Measurements from ENCODE around the gene VPS36.

Gene VPS36

GRCh38 chr13:52447354-52447753 is 3.1 kb downstream of the VPS36 start:
- H3K27ac ChIP-seq (ENCODE audit: insufficient read depth in 1 of 2, low read depth in 1 of 2, low read length in 2 of 2, poor library complexity in 1 of 2, severe bottlenecking in 2 of 2) = no peak overlapping the region
- DNase-seq = no peak
- no peaks in the 10 kb centered on the region for H3K27me3 ChIP-seq (replicated peaks in 2 of 5; ENCODE audit: control insufficient read depth in 4 of 5, insufficient read depth in 5 of 5, low read length in 4 of 5)
- POLR2A ChIA-PET = no interaction called here
- peaks cover 0 to 8% (median 4%) of the 10 kb centered on the region in 4 experiments for H3K36me3 ChIP-seq (ENCODE audit: control insufficient read depth in 4 of 4, insufficient read depth in 4 of 4, low read length in 3 of 4)
- no peaks in the 10 kb centered on the region for H3K9me3 ChIP-seq (ENCODE audit: control extremely low read depth in 1 of 5, control insufficient read depth in 4 of 5, insufficient read depth in 2 of 5, low read depth in 1 of 5, low read length in 4 of 5)
- H3K4me3 ChIP-seq (ENCODE audit: control insufficient read depth in 1 of 7, extremely low read depth in 1 of 7, insufficient read depth in 4 of 7, low read depth in 2 of 7, low read length in 6 of 7) = no peak overlapping the region
- 88% methylated on average over 2 of the region's 2 CpGs for WGBS (ENCODE audit: insufficient coverage)
- CTCF ChIA-PET = interaction anchor here (0.8 to 4.5 kb wide), 7 partner anchors 8 to 105 kb away, joined by 3 to 40 read pairs (median 5); no protein-coding TSS in a partner anchor
- peaks cover 11 to 24% (median 19%) of the 10 kb centered on the region in 4 experiments for H3K4me1 ChIP-seq (ENCODE audit: control extremely low read depth in 1 of 4, control insufficient read depth in 4 of 4, insufficient read depth in 4 of 4, low read length in 3 of 4)

- ChIA-PET POLR2A (no interaction called here), CTCF (no interaction called here)
- no peaks in the 10 kb centered on the region for H3K27me3 ChIP-seq (replicated peaks in 2 of 5; ENCODE audit: control insufficient read depth in 4 of 5, insufficient read depth in 5 of 5, low read length in 4 of 5)
- peaks cover 2 to 14% (median 7%) of the 10 kb centered on the region in 4 experiments for H3K36me3 ChIP-seq (ENCODE audit: control insufficient read depth in 4 of 4, insufficient read depth in 4 of 4, low read length in 3 of 4)
- no peak overlapping the region for H3K4me3 ChIP-seq (ENCODE audit: control insufficient read depth in 1 of 7, extremely low read depth in 1 of 7, insufficient read depth in 4 of 7, low read depth in 2 of 7, low read length in 6 of 7)
- WGBS (ENCODE audit: insufficient coverage) = no CpG with 5 or more reads among the region's 1 CpG
- H3K4me1 ChIP-seq (ENCODE audit: control extremely low read depth in 1 of 4, control insufficient read depth in 4 of 4, insufficient read depth in 4 of 4, low read length in 3 of 4) = peaks cover 11 to 24% (median 19%) of the 10 kb centered on the region in 4 experiments
- DNase-seq = no peak
- no peaks in the 10 kb centered on the region for H3K9me3 ChIP-seq (ENCODE audit: control extremely low read depth in 1 of 5, control insufficient read depth in 4 of 5, insufficient read depth in 2 of 5, low read depth in 1 of 5, low read length in 4 of 5)
- H3K27ac ChIP-seq (ENCODE audit: insufficient read depth in 1 of 2, low read depth in 1 of 2, low read length in 2 of 2, poor library complexity in 1 of 2, severe bottlenecking in 2 of 2) = no peak overlapping the region
Observed at GRCh38 chr13:52446265-52446664, 4.2 kb downstream of the VPS36 start.

- no peak overlapping the region for H3K27ac ChIP-seq (ENCODE audit: insufficient read depth in 1 of 2, low read depth in 1 of 2, low read length in 2 of 2, poor library complexity in 1 of 2, severe bottlenecking in 2 of 2)
- H3K4me3 ChIP-seq (ENCODE audit: control insufficient read depth in 1 of 7, extremely low read depth in 1 of 7, insufficient read depth in 4 of 7, low read depth in 2 of 7, low read length in 6 of 7) = no peak overlapping the region
- POLR2A ChIA-PET = interaction anchor here (1.1 kb wide), 1 partner anchor 17 kb away, joined by 7 read pairs; no protein-coding TSS in a partner anchor
- H3K9me3 ChIP-seq (ENCODE audit: control extremely low read depth in 1 of 5, control insufficient read depth in 4 of 5, insufficient read depth in 2 of 5, low read depth in 1 of 5, low read length in 4 of 5) = no peaks in the 10 kb centered on the region
- peaks cover 2 to 60% (median 29%) of the 10 kb centered on the region in 4 experiments for H3K36me3 ChIP-seq (ENCODE audit: control insufficient read depth in 4 of 4, insufficient read depth in 4 of 4, low read length in 3 of 4)
- peaks cover 0 to 23% (median 4%) of the 10 kb centered on the region in 4 experiments for H3K4me1 ChIP-seq (ENCODE audit: control extremely low read depth in 1 of 4, control insufficient read depth in 4 of 4, insufficient read depth in 4 of 4, low read length in 3 of 4)
- WGBS (ENCODE audit: insufficient coverage) = no CpG with 5 or more reads among the region's 2 CpGs
- CTCF ChIA-PET = interaction anchor here (1.1 to 1.6 kb wide), 3 partner anchors 13 to 89 kb away, joined by 3 to 5 read pairs (median 5); no protein-coding TSS in a partner anchor
- no peaks in the 10 kb centered on the region for H3K27me3 ChIP-seq (replicated peaks in 2 of 5; ENCODE audit: control insufficient read depth in 4 of 5, insufficient read depth in 5 of 5, low read length in 4 of 5)
- no peak for DNase-seq
Observed at GRCh38 chr13:52432456-52432855, 18.0 kb downstream of the VPS36 start.

- POLR2A ChIA-PET = interaction anchor here (1.2 kb wide), 1 partner anchor 22 kb away, joined by 3 read pairs; the partner anchor contains the start of gene VPS36
- no peaks in the 10 kb centered on the region for H3K9me3 ChIP-seq (ENCODE audit: control extremely low read depth in 1 of 5, control insufficient read depth in 4 of 5, insufficient read depth in 2 of 5, low read depth in 1 of 5, low read length in 4 of 5)
- CTCF ChIA-PET = interaction anchor here (1.4 to 2.3 kb wide), 3 partner anchors 10 to 27 kb away, joined by 4 to 14 read pairs (median 5); partner anchors contain the start of gene VPS36
- peak overlapping the region in 1 of 2 experiments; percentile 64 for H3K27ac ChIP-seq (ENCODE audit: insufficient read depth in 1 of 2, low read depth in 1 of 2, low read length in 2 of 2, poor library complexity in 1 of 2, severe bottlenecking in 2 of 2)
- H3K4me3 ChIP-seq (ENCODE audit: control insufficient read depth in 1 of 7, extremely low read depth in 1 of 7, insufficient read depth in 4 of 7, low read depth in 2 of 7, low read length in 6 of 7) = peak overlapping the region in 2 of 7 experiments; percentile 13 to 48
- peak; percentile 26 to 71 (median 47) for DNase-seq
- H3K27me3 ChIP-seq (replicated peaks in 2 of 5; ENCODE audit: control insufficient read depth in 4 of 5, insufficient read depth in 5 of 5, low read length in 4 of 5) = no peaks in the 10 kb centered on the region
- peaks cover 8 to 48% (median 31%) of the 10 kb centered on the region in 4 experiments for H3K36me3 ChIP-seq (ENCODE audit: control insufficient read depth in 4 of 4, insufficient read depth in 4 of 4, low read length in 3 of 4)
- peaks cover 0 to 18% (median 4%) of the 10 kb centered on the region in 4 experiments for H3K4me1 ChIP-seq (ENCODE audit: control extremely low read depth in 1 of 4, control insufficient read depth in 4 of 4, insufficient read depth in 4 of 4, low read length in 3 of 4)
- WGBS (ENCODE audit: insufficient coverage) = no CpG with 5 or more reads among the region's 2 CpGs
Observed at GRCh38 chr13:52428295-52428694, 22.1 kb downstream of the VPS36 start.

- no CpG with 5 or more reads among the region's 3 CpGs for WGBS (ENCODE audit: insufficient coverage)
- no peaks in the 10 kb centered on the region for H3K27me3 ChIP-seq (replicated peaks in 2 of 5; ENCODE audit: control insufficient read depth in 4 of 5, insufficient read depth in 5 of 5, low read length in 4 of 5)
- H3K4me1 ChIP-seq (ENCODE audit: control extremely low read depth in 1 of 4, control insufficient read depth in 4 of 4, insufficient read depth in 4 of 4, low read length in 3 of 4) = peaks cover 0 to 2% (median 0%) of the 10 kb centered on the region in 4 experiments
- ChIA-PET CTCF (no interaction called here), POLR2A (no interaction called here)
- H3K27ac ChIP-seq (ENCODE audit: insufficient read depth in 1 of 2, low read depth in 1 of 2, low read length in 2 of 2, poor library complexity in 1 of 2, severe bottlenecking in 2 of 2) = no peak overlapping the region
- no peaks in the 10 kb centered on the region for H3K9me3 ChIP-seq (ENCODE audit: control extremely low read depth in 1 of 5, control insufficient read depth in 4 of 5, insufficient read depth in 2 of 5, low read depth in 1 of 5, low read length in 4 of 5)
- no peak overlapping the region for H3K4me3 ChIP-seq (ENCODE audit: control insufficient read depth in 1 of 7, extremely low read depth in 1 of 7, insufficient read depth in 4 of 7, low read depth in 2 of 7, low read length in 6 of 7)
- peaks cover 15 to 71% (median 47%) of the 10 kb centered on the region in 4 experiments for H3K36me3 ChIP-seq (ENCODE audit: control insufficient read depth in 4 of 4, insufficient read depth in 4 of 4, low read length in 3 of 4)
- peak in 1 of 3 donors; percentile 8 for DNase-seq
Observed at GRCh38 chr13:52421216-52421615, 29.2 kb downstream of the VPS36 start.

- Histone ChIP-seq H3K27ac (ENCODE audit: insufficient read depth in 1 of 2, low read depth in 1 of 2, low read length in 2 of 2, poor library complexity in 1 of 2, severe bottlenecking in 2 of 2) (no peak overlapping the region), H3K4me1 (ENCODE audit: control extremely low read depth in 1 of 4, control insufficient read depth in 4 of 4, insufficient read depth in 4 of 4, low read length in 3 of 4) (peaks cover 0 to 2% (median 0%) of the 10 kb centered on the region in 4 experiments), H3K9me3 (ENCODE audit: control extremely low read depth in 1 of 5, control insufficient read depth in 4 of 5, insufficient read depth in 2 of 5, low read depth in 1 of 5, low read length in 4 of 5) (no peaks in the 10 kb centered on the region), H3K4me3 (ENCODE audit: control insufficient read depth in 1 of 7, extremely low read depth in 1 of 7, insufficient read depth in 4 of 7, low read depth in 2 of 7, low read length in 6 of 7) (no peak overlapping the region), H3K36me3 (ENCODE audit: control insufficient read depth in 4 of 4, insufficient read depth in 4 of 4, low read length in 3 of 4) (peaks cover 21 to 73% (median 54%) of the 10 kb centered on the region in 4 experiments), H3K27me3 (replicated peaks in 2 of 5; ENCODE audit: control insufficient read depth in 4 of 5, insufficient read depth in 5 of 5, low read length in 4 of 5) (no peaks in the 10 kb centered on the region)
- WGBS (ENCODE audit: insufficient coverage) = no CpG with 5 or more reads among the region's 1 CpG
- DNase-seq = no peak
- POLR2A ChIA-PET = interaction anchor here (0.6 kb wide), 1 partner anchor 29 kb away, joined by 3 read pairs; no protein-coding TSS in a partner anchor
- CTCF ChIA-PET = interaction anchor here (0.8 to 1.1 kb wide), 3 partner anchors 13 to 76 kb away, joined by 3 read pairs; no protein-coding TSS in a partner anchor
Observed at GRCh38 chr13:52419080-52419479, 31.4 kb downstream of the VPS36 start.

GRCh38 chr13:52414963-52415362 is 35.5 kb downstream of the VPS36 start:
- peaks cover 0 to 2% (median 0%) of the 10 kb centered on the region in 4 experiments for H3K4me1 ChIP-seq (ENCODE audit: control extremely low read depth in 1 of 4, control insufficient read depth in 4 of 4, insufficient read depth in 4 of 4, low read length in 3 of 4)
- H3K27me3 ChIP-seq (replicated peaks in 2 of 5; ENCODE audit: control insufficient read depth in 4 of 5, insufficient read depth in 5 of 5, low read length in 4 of 5) = no peaks in the 10 kb centered on the region
- no peak for DNase-seq
- 100% methylated on average over 1 of the region's 1 CpG for WGBS (ENCODE audit: insufficient coverage)
- ChIA-PET POLR2A (no interaction called here), CTCF (interaction anchor here (1.2 to 2.5 kb wide), 4 partner anchors 8 to 36 kb away, joined by 4 to 9 read pairs (median 7); no protein-coding TSS in a partner anchor)
- peaks cover 31 to 66% (median 51%) of the 10 kb centered on the region in 4 experiments for H3K36me3 ChIP-seq (ENCODE audit: control insufficient read depth in 4 of 4, insufficient read depth in 4 of 4, low read length in 3 of 4)
- no peaks in the 10 kb centered on the region for H3K9me3 ChIP-seq (ENCODE audit: control extremely low read depth in 1 of 5, control insufficient read depth in 4 of 5, insufficient read depth in 2 of 5, low read depth in 1 of 5, low read length in 4 of 5)
- no peak overlapping the region for H3K4me3 ChIP-seq (ENCODE audit: control insufficient read depth in 1 of 7, extremely low read depth in 1 of 7, insufficient read depth in 4 of 7, low read depth in 2 of 7, low read length in 6 of 7)
- no peak overlapping the region for H3K27ac ChIP-seq (ENCODE audit: insufficient read depth in 1 of 2, low read depth in 1 of 2, low read length in 2 of 2, poor library complexity in 1 of 2, severe bottlenecking in 2 of 2)
